ENCODE measurements around the gene NFE2L1.
"Not testable (repeated sequence)": the region's sequence is repeated elsewhere in the genome, so short reads cannot be mapped to it uniquely, and the experiment has no call there.

Gene NFE2L1

DNA sequence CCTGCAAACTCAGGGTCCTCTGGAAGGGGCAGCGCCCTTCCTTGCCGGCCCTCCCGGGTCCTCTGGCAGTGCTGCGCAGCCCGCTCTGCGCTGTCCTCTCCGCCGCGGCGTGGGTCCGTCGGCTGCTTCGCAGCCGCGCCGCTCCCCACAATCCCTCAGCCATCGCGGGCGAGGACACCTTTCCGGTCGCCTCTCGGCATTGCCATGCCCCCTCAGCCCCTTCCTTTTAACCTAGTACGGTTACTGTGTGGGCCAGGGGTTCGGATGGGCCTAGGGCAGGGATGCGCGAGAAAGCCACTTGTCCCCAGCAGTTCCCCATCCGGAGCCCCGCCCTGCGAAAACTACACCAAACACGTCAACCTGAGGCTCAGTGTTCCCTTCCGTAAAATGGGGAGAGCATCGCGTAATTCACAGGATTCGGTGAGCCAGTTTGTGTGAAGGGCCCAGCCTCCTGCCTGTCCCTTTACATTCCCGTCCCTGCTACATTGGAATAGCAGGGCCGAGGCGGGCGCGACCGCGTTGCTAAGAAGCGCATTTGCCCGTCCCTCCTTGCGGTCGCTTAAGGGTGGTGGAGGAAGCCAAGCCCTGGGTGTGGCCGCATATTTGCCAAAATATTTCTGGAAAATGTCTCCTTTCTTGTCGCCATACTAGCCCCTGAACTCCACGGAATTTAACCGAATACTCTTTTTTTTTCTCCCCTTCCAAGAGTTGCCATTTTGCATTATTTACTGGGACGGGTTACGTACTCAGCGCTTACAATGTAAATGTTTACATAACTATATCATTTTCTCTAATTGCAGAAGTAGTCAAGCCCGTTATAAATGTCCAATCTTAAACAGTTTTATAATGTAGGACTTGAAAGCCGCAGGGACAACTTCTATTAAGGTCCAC is 23.8 kb upstream of the NFE2L1 start:
- peak in 1 of 2 donors; percentile 11 for DNase-seq (ENCODE audit: low read depth in 2 of 2)

- peak; percentile 93 to 95 for DNase-seq (ENCODE audit: low read depth in 2 of 2)
Observed at GRCh38 chr17:48025040-48025903, 22.9 kb upstream of the NFE2L1 start.

DNA sequence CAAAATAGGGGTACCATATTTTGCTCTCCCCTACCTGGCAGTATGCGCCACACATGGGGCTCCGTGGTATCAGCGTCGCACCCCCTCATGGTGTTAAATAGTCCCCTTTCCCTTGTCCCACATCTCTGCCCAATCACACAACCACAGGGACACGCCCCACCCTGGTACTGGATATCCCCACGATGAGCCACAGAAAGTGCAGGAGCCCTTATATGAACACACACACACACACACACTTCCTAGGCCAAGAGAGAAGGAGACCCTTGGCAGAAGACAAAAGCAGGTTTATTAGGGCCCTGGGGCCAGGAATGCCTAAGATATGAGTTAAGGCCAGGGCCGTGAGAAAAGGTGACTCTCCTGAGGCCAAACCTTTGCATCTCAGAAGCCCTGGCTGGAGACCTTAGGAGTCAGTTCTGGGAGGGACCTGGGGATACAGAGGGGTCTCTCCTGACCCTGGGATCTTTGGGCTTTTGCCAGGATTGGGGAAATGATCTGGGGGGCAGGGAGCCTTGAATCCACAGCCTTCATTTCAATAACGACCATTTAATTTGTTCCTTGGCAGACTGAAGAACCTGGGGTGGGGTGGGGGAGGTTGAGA is 22.2 kb upstream of the NFE2L1 start:
- no peak for DNase-seq (ENCODE audit: low read depth in 2 of 2)

DNA sequence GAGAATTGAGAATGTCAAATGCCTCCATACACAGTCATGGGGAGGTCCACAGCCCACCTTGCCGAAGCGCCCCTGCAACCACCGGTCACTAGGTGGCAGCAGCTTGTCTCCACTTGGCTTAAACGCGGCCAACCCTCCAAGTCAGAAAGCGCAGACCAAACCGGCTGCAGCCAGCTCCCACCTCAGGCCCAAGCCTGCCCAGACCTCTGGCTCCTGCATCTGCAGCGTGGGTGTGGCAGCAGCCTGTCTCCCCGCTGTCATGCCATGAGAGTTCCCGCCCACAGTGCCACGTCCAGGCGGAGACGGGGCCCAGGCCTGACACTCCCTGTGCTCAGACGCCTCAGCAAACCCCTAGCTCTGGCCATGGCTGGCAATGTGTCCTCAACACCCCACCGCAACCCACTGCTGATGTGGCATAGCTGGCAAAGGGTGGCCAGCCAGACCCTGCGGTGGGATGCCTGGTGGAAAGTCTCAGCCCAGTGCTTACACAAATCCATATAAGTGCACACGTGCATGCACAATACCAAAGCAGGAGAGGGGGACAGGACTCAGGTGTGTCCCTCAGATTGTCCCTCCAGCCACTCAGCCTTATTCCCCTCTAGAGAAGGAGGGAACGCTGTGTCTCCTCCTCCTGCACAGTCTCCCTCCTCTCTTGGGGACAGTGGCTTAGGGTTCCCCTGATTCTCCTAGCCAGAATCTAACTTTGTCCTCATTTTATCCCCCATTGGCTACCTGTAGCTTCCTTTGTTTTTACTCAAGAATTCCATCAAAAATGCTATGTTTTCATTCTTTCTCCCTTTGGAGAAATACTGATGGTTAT is 21.4 kb upstream of the NFE2L1 start:
- DNase-seq (ENCODE audit: low read depth in 2 of 2) = peak; percentile 53 to 57

DNA sequence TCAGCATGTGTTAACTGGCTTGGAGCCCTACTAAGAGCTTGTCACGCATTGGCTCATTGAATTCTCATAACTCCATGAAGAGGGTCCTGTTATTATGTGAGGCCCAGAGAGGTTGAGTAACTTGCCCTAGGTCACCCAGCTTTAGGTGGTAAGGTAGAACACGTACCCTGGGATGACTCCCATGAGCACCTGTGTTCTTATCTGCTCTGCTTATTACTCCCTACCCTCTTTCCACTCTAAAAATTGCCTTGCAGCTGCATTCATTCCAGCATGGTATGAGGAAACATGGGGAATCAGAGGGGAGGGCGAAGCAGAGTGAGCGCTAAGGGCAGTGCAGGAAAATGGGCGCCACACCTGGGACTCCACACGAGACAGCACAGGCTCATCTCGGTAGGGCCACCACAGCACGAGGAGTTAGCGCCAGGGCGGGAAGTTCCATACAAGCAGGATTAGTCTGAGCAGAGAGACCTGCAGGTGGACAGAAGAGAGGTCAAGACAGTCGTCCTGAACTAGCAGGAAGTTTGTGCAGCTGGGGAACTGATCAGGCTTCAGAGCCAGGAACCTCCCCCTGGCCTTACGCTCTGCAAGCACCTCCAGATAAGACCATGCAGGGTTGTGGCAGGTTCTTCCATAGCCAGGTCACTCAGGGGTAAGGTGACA is 20.7 kb upstream of the NFE2L1 start:
- no peak for DNase-seq (ENCODE audit: low read depth in 2 of 2)

DNA sequence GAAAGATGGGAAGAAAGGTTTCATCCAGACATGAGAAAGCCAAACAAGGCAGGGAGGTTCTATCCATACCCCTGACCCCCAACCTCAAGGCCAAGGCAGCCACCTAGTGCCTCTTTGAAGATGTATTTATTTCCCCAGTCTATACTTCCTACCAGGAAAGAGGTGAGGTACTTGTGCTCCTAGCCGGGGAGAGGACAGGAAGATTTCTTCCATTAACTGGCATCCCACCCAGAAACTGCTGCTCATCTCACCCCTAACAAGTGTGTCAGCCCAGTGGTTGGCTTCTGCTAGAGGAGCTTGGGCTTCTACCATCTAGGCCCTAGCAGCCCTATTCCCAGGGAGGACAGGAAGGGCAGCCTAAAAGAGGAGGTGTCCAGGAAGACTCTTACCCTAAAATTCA is 19.4 kb upstream of the NFE2L1 start:
- DNase-seq (ENCODE audit: low read depth in 2 of 2) = no peak

DNA sequence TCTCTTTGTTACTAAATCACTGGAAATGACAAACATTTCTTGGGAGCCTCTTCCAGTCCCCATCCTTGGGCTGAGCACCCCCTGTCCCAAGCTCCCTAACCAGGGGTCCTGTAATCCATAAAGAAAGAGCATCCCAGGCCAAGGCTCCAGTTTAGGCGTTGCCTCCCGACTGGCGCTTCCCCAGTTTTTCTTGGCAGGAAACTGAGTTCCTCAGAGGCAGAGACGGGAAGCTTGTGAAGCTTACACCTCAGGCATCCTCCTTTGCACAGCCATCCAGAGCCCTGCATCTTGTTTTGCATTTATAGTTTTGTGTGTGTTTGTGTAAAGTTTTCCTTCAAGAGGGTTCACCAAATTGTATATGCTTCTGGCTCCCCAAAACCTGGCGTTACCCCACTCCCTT is 17.6 kb upstream of the NFE2L1 start:
- no peak for DNase-seq (ENCODE audit: low read depth in 2 of 2)

GRCh38 chr17:48031966-48032365 is 16.2 kb upstream of the NFE2L1 start:
- DNase-seq (ENCODE audit: low read depth in 2 of 2) = no peak

DNA sequence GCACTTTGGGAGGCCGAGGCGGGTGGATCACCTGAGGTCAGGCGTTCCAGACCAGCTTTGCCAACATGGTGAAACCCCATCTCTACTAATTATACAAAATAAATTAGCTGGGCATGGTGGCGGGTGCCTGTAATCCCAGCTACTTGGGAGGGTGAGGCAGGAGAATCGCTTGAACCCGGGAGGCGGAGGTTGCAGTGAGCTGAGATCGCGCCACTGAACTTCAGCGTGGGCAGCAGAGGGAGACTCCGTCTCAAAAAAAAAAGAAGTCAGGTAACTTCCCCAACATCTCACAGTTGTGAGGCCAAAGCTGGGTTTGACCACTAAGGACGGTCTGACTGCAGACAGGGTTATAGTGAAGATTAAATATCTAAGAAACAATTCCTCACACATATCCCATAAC is 13.4 kb upstream of the NFE2L1 start:
- not testable (repeated sequence) for DNase-seq (ENCODE audit: low read depth in 2 of 2)

- DNase-seq (ENCODE audit: low read depth in 2 of 2) = no peak
Observed at GRCh38 chr17:48036693-48037035, 11.5 kb upstream of the NFE2L1 start.

DNA sequence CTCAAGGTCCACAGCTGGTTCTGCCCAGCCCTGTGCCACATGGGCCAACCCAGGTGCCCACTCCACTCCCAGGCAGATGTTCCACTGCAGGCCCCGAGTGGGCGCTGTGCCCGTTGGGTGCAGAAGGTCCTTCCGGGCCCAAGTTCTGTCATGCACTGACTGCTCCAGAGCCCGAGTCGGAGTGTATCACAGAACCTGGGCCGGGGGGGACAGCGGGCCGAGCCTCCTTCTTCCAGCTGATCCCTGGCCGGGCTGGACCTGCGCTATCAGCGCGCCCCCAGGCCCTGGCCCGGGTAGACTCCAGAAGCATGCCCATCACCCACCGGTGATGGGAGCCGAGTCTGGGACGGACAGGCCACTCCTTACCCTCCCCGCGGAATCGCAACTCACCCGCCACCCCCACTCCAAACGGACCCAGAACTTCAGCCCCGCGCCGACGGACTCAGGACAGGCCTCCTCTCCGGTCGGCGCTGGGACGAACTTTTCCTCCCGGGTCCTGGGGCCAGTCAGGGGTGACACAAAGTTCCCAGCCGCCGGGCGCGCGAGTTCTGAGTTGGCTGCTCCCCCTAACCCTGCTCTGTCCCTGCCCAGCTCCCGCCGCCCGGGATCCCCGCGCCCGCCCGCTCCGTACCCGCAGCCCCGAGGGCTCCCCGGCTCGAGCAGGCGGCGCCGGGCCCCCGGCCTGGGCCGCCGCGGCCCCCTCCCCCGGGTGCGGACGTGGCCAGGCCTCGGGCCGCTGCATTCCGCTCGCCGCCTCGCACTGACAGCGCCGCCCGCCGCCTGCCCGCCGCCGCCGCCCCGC is 10.9 kb upstream of the NFE2L1 start, which contains the start of gene COPZ2:
TSS of gene COPZ2 (minus strand) at position 762 of the 802 bp plus-strand sequence. CDS start at position 742, 20 bp downstream.
- peak in 1 of 2 donors; percentile 43 for DNase-seq (ENCODE audit: low read depth in 2 of 2)

GRCh38 chr17:48037838-48038323 is 10.3 kb upstream of the NFE2L1 start:
- DNase-seq (ENCODE audit: low read depth in 2 of 2) = no peak

DNA sequence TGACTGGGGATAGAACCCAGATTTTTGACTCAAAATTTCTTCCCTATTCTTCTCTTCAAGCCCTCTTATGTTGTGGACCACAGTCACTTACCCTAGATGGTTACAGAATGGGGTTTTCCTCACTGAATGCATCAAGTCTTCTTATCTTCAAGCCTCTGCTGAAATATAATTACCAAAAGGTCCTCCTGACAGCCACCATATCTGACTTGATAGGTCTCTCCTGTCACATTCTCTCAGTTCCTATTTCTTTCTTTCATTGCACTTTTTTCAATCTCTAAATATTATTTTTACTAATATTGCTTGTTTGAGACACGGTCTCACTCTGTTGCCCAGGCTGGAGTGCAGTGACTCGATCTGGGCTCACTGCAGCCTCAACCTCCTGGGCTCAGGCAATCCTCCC is 9.5 kb upstream of the NFE2L1 start:
- no peak for DNase-seq (ENCODE audit: low read depth in 2 of 2)

DNA sequence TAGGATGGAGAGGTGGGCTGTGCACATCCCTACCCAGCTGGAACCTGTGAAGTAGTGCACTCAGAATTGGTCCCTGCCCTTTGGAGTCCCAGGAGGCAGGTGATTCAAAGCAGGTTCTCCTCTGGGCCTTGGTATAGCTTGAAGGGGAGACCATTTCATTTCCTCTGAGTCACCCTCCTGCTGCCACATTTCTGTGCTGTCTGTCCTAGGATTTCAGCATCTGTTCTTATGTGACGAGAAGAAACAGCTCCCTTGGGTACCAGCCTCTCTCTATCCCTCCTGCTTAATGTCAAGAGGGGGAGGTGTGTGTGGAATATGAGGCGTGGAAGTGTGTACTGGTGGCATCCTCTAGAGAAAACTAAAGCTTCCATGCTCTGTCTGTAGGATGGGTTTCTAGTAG is 5.0 kb upstream of the NFE2L1 start:
- DNase-seq (ENCODE audit: low read depth in 2 of 2) = no peak

GRCh38 chr17:48044851-48045250 is 3.3 kb upstream of the NFE2L1 start:
- no peak for DNase-seq (ENCODE audit: low read depth in 2 of 2)

DNA sequence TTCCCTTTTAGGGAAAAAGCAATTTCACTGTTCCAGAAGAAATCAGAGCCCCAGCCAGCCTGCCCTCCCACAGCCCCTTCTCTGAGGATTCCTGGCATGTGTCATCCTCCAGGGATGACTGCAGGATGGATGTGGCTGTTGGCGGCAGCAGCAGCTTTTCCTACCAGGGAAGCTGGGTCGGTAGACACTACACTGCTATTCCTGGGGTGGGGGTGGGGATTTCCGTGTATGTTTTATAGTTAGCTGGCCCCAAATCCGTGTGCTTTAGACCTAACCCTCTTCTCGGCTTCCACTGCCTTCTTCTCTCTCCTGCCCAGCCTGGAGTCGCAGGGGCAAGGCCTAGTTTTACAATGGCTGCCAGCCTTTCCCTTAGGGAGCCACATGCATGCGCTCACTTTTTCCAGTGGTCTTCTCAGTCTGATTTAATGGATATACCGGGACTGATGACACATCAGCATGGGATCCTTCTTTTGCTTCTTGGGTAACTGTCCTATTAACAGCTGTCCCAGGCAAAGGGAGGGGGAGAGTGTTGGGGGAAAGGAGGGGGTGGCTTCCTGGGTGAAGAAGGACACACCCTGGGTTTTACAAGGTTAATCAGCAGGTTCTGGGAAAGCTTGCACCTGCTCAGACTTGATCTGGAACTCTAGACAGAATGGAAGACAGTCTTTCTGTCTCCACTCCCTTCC is 2.7 kb upstream of the NFE2L1 start:
- no peak for DNase-seq (ENCODE audit: low read depth in 2 of 2)

DNA sequence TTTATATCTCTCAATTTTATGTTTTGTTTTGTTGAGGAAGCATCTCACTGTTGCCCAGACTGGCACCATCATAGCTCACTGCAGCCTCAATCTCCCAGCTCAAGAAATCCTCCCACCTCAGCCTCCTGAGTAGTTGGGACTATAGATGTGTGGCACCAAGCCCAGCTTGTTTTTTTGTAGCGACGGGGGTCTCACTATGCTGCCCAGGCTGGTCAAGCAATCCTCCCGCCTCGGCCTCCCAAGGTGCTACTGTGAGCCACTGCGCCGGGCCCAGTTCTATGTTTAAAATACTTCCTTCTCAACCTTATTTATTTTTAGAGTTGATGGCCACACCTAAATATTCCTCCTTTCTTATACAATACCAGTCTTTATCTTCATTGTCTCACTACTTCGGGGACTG is 1.9 kb upstream of the NFE2L1 start:
- DNase-seq (ENCODE audit: low read depth in 2 of 2) = no peak

- no peak for DNase-seq (ENCODE audit: low read depth in 2 of 2)
Observed at GRCh38 chr17:48047113-48047740, 932 bp upstream of the NFE2L1 start.
